CD1c-positive myeloid dendritic cell (primary cell): ENCODE results near the gene MAL.

Experiments
- DNase-seq: peaks from one replicate; pipeline ENCODE4 v3.0.0-alpha.2; 2016; ENCODE audit errors: extremely low spot score

The MAL gene

DNA sequence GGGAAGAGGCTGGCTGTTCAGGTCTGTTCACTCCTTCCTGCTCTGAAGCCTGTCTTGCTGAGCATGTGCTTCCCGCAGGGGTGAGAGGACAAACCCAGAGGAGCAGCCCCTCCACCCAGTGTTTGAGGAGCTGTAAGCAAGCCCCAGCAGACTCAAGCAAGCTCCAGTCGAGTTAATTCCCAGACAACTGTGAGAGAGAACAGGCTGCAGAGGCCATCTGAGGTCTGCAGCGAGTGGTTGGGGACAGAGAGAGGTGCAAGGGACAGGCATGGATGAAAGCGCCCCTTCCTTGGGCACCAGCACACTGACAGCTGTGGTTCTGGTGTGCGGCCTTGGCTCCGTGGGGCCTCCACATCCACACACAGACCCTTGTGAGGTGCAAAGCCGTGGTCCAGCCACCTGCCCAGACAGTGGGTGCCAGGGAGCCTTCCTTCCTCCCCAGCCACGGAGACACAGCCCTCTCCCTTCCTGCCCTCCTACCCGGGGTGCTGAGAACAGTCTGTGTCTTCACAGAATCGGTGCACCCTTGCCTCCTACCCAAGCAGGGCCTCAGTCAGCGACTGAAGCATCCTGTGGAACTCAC lies 36.2 kb downstream of the MAL start:
- no peak for DNase-seq

DNA sequence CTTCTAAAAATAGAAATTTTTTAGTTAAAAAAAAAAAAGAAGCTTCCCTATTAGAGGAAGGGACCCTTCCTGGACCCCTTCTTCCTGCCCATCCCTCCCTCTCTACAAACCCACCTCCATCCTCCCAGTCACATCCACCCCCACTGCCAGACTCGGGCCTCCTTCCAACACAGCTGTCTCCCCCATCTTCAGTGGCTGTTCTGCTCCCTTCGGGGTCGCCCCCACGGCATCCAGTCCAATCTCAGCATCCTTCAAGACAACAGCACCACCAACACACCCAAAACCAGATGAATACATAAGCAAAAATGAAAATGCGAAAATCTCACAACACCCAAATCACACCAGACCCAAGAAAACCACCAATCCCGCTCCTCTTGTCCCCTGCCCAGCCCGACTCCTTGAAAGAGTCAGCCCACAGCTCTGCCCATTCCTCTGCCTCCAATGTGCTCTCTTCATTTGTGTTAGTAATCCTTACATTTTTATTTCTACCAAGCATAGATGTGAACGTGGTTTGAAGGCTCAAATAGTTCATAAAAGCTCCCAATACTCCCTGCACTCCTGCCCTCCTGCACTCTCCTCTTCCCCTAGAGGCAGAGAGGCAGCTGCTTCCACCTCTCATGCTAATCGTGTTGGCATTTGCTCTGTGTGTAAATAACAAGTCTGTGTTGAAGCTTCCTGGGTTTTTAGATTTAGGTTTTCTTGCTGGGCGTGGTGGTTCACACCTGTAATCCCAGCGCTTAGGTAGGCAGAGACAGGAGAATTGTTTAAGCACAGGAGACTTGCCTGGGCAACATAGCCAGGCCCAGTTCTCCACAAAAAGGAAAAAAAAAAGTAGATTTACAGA lies 37.0 kb downstream of the MAL start:
- DNase-seq, result no peak

DNA sequence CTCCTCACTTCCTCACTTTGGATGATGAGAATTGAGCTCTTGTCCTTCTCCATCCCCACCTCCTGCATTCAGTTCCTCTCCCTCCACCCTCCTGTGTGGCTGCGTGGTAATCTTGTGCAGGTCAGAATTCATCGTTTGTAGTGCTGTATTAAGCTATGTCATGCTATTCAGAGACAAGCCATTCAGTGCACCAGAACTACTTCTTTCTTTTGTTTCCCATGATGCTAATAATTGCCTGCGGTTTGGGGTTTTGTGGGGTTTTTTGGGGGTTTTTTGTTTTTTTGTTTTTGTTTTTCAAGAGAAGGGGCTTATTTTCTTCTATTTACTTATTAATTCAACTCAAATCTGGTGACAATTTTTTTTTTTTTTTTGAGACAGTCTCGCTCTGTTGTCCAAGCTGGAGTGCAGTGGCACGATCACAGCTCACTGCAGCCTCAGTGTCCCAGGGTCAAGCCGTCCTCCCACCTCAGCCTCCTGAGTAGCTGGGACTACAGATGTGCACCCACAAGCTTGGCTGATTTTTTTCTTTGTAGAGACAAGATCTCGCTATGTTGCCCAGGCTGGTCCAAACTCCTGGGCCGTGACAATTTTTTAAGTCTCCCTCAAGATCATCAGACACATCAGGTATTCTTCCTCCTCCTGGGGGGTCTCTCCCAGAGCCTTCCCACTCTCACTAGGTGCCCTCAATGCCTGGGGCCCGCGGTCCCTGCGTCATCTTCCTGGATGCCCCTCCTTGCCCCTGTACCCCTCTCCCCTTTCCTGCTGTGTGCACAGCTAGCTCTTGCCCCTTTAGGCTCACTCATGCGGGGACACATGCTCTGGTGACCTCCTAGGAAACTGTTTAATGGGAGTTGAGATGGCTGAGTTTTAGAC lies 37.8 kb downstream of the MAL start:
- DNase-seq, result no peak

DNA sequence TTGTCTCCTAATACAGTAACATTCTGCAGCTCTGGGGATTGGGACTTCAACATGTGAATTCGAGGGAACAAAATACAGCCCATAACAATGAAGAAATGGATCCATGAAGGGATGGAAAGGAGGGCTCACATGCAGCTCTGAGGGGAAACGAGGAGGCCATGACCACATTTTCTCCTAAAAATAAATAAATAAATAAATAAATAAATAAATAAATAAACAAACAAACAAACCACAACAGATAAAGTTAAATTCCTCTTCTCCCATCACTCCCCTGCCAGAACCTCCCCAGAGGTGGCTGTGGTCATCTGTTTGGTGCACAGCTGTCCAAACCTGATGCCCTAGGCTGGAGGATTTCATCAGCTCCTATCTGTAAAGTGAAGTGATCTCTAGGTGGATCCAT lies 42.7 kb downstream of the MAL start:
- no peak for DNase-seq

DNA sequence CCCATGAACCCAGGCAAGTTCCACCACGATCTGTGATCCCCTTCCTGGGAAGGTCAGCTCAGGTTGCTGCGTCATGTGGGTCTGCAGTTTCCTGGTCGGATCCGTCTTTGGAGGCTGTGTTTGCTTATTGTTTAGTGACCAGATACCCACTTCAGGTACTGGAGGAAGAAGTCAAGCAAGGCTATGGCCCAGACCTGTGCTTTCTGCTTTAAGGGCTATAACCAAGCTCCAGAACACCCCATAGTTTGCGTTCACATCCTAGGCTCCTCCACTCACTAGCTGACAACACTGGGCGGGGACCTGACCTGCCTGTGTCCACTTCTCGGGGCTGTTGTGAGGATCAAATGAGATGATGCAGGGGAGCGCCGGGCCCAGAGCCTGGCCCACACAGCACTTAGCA lies 44.0 kb downstream of the MAL start:
- DNase-seq, result no peak

DNA sequence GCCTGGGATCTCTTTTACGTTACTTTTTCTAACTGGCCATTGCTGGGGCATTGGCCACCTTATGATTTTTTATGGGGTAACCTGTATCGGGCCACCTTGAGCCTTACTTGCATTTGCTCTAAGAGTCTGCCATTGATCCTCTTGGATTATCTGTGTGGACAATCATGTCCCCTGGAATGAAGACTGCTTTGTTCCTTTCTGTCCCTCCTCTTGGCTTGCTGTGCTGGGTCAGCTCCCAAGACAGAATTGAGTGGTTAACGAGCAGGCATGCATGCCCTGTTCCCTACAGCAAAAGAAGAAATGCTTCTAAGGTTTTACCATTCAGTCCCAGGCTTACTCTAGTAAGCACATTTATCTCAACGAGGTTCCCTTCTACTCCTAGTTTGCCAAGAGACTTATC lies 46.3 kb downstream of the MAL start:
- DNase-seq, result no peak

DNA sequence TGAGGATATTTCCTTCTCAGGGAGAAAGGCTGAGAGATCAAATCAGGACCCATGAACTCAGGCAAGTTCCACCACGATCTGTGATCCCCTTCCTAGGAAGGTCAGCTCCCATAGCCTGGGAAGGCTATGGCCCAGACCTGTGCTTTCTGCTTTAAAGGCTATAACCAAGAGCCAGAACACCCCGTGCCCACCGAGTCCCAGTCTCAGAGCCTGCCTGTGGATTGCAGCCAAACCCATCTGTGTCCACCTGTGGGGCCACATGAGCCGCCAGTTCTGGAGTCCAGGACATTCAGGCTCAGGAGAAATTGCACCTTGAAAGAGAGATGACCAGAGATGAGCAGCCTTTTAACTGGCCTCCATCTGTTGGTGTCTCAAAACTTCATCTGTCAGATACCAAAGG lies 46.9 kb downstream of the MAL start:
- no peak for DNase-seq

DNA sequence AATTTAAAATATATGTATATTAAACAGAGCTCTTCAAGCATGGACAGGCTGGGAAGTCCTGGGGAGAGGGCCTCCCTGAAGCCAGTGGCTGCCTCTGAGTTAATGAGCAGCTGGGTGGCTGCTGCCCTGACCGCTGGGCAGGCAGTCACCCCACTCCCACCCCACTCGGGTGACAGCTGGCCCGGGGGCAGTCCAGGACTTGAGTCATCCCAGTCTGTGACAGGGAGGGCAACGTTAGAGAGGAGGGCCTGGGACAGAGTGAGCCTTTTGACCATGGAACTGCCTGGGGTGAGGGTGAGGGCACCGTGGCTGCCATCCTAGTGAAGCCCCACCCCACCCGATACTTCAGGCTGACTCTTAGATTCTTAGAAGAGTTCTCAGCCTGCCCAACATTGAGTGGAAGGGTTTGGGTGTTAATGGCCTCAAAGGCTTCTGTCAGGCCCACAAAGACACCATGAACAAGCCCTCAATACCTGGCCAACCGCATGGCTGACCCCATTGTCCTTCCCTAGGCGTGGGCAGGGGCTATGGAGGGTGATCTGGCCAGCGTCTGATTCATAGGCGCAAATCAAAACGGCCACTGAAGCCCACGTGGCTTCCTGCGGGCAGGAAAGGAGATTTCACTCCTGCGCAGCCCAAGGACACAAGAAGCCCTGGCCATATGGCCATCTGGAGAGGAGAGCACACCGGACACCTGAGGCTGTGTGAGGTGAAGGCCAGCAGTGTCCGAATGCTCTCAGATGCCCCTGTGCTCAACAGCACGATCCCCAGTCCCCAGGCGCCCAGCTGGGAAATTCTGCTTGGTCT lies 48.6 kb downstream of the MAL start:
- DNase-seq, result no peak

DNA sequence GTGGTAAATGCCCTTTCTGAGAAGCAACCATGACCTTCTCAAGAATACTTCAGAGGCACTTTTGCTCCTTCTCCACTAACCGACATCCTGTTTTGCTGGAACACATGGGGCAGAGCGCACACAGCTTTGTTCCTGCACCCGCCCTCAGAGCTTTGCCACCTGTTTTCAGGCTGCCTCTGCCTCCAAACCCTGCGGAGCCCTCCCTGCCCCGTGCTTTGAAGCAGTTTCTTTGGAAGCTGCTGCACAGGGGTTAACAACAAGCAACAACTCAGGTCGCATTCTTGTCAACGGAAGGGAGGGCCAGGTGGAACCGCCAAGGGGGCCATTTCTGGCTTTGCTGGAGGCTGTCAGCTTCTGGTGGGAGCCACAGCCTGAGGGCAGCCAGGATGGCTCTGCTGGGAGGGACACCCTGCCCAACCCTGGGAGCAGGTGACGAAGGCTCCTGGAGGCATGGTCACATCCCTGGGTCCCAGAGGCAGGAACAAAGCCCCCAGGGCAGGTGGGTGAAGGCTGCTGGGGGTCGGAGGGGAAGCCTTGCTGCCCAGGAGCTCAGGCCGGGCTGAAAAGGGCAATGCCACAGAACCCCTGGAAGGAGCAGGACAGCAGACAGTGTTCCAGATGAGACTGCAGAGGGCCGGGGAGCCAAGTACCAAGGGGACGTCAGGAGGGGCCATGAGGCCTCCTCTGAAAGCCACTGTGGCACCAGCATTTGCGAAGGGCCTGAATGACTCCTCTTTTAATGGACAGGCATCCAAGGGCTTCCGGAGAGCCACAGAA lies 49.3 kb downstream of the MAL start:
- peak; percentile 53 for DNase-seq

DNA sequence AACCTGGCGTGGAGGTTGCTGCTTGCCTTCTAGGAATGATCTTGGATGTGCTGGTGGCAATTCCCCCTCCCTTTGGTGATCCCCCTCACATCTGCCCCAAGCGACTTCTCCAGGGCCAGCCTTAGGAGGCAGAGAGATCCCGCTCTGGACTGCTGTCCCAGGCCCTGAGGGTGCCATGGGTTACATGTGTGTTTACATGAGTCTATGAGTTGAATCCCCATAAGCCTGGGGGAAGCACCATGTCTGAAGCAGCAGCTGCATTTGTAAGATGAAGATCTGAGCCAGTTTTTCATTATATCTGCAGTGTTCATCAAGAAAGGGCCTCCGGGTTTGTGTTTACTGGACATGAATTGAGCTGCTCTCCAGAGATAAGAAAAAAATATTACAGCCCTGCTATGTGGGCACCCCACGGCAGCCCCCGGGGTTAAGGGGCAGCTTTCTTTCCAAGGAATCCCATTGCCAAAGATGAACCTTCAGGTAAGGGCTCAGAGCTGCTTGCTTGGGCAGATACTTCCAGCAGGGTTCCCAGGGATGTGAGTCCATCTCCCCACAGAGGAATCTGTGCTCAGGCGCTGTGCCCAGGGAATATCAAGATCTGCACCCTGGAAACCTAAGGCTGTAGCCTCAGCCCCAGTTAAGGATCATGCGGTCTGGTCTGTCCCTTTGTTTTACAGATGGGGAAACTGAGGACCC lies 50.1 kb downstream of the MAL start:
- DNase-seq, result no peak

DNA sequence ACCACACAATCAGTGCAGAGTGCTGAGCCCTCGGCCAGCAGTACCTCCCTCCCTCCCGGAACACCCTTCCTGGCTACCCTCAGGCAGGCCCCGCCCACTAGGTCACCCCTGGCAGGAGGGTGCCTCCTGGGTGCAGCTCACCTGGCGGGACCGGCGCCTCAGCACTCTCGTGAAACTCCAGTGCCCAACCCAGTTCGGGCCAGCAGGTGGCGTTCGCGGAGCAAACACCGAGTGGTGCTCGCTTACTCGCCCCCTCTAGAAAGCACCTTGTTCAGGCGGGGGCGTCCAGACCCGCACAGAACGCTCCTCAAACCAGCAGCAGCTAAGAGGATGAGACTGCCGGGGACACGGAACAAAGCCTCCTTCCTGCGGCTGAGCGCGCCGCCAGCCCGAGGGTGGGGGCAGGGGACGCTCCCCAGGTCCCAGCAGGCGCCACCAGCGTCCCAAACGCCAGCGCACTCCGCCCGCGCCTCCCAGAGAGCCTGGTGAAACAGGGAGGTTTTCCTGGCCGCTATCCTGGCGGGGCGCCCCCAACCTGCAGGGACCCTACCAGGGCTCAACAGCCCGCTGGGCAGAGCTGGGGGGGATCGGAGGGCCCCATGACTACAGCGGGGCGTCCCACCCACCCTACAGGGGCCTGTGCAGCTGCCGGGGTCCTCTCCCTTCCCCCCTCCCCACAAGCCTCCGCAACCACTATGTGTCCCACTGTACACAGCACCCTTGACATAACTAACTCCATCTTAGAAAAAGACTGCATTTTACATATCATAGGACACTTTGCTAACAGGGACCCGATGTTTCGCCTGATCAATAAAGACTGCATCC lies 51.4 kb downstream of the MAL start:
- peak; percentile 66 for DNase-seq

DNA sequence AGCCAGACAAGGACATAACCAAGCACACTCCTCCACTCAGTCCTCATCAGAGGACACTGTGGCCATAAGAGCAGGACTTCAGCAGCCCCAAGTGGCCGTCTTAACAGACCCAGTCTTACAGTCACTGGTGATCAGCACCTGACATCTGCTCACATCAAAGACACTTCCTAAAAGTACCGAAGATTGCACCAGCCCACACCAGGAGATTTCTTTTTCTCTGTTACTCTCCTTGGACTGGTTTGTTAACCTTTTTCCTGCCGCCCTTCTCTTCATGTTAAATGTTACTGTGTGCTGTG lies 52.0 kb downstream of the MAL start:
- no peak for DNase-seq

DNA sequence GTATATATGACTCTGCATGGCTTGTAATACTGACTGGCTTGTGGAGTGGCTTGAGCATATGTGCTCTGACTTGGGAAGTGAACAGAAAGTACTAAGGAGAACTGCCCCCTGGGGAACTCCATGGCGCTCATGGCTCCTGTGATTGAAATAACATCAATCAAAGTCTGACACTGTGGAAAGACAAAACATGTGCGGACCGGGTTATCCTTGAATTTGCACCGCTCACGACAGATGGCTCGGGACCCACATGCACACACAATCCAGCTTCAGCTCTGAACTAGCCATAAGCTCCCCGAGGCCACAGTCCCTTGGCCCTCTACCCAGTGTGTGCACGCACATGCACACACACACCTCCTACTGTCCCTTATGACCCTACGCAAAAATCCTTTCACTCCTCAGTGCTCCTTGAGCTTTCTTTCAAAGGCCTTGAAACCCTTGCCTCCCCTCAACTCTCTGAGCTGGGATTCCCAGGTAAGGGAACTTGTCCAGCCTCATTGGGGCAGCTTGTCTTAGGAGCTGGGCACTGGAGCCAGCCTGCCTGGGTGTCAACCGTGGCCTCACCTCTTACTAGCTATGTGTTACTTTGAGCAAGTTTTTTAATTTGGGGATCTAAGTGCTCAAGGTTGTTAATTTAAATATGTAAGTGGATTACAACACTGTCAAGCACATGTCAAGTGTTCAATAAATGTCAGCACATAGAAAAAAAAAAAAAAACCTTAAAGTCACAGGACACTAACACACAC lies 52.5 kb downstream of the MAL start:
- DNase-seq, result no peak

DNA sequence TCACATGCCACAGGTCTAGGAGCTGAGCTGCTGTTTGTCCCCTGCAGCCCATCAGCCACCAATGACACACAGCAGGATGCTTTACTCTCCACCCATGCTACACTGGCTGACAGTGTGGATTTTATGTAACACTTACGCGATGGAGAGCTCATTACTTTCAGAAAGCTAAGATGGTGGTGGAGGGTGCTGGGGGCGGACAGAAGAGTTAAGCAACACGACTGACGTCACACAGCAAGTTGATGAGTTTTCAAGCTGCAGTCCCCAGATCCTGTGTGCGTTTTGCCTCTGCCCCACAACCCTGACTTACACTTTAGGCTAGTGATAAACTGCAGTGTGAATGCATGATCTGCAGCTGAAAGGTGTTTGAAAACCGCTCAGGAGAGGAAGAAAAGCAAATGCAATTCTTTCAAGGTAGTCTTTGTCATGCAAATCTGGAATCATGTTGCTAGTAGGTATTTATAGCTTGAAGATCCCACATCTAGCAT lies 53.7 kb downstream of the MAL start:
- no peak for DNase-seq

DNA sequence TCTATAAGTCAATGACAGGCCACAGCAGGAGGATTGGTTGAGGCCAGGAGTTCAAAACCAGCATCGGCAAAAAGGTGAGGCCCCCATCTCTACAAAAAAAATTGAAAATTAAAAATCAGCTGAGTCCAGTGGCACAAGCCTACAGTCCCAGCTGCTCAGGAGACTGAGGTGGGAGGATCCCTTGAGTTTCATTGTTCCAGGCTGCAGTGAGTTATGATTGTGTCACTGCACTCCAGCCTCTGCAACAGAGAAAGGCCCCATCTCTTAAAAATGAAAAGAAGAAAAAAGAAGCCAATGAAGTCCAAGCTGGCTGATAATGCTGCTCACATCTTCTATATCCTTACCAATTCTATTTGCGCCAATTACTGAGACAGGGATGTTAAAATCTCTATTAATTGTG lies 57.0 kb downstream of the MAL start:
- no peak for DNase-seq

DNA sequence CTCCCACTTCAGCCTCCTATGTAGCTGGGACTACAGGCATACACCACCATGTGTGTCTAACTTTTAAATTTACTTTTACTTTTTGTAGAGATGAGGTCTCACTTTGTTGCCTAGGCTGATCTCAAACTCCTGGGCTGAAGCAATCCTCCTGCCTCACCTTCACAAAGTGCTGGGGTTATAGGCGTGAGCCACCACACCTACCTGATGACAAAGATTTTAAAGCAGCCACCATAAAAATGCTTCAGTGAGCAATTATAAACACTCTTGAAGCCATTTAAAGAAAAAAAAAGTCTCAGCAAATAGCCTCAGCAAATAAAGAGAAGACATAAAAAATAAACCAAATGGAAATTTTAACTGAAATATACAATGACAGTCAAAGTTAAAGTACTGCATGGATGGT lies 60.5 kb downstream of the MAL start:
- no peak for DNase-seq

DNA sequence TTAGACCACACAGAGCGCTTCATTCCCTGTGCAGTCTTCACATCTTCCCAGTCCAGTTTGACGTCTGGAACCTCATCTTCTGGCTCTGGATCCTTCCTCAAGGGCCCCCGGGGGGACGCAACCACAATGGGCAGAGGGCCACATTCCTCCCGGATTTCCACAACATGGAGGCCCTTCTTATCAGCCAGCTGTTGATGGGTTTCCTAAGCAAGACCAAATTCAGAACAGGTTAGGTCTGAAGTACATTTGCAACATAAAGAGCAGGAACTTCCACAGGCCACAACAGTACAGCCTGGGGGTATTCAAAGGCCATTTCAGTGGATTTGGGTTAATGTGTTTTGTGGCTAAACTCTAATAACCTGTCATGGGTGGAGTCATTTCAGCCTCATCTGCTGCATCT lies 61.9 kb downstream of the MAL start:
- no peak for DNase-seq

DNA sequence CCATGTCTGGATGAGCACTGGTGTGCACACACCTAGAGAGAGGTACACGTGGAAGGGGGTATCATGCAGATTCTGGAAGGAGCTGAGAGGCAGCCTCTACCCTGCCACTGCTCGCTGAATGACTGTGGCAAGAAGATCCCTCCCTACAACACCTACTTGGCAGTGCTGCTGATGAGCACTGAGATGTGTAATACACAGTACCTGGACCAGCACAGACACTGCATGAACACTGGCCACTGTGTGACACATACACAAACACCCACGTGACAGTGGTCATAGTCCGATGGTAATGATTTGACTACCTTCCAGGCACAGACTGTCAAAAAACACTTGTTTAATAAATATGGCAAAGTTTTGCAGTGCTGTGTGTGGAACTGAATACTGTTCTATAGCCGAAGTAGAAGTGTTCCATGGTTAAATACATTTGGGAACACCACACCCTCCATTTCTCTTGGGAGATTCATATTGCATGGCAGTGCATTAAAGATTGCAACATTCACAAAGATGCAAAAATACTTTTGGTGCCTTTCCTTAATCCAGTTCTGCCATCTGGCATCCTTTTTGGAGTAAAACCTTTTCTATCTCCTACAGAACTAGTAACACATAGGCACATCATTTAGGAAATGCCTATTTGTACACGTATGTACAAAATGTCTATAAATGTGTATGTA lies 66.5 kb downstream of the MAL start:
- DNase-seq, result no peak
